MV-4-11 (cell line): ENCODE data around the gene RBMS1.

Experiments
- DNase-seq: peaks from one replicate; lab custom pipeline; 2025; lab: John Stamatoyannopoulos, UW

Gene RBMS1

GRCh38 chr2:160360089-160360757, 133.4 kb downstream of the RBMS1 start:
- no peak for DNase-seq

GRCh38 chr2:160358046-160358445, 135.6 kb downstream of the RBMS1 start:
- DNase-seq = peak; percentile 59

GRCh38 chr2:160356485-160356884, 137.1 kb downstream of the RBMS1 start:
- DNase-seq = no peak

GRCh38 chr2:160355080-160355479, 138.5 kb downstream of the RBMS1 start:
- DNase-seq = no peak

- no peak for DNase-seq
Observed at GRCh38 chr2:160354677-160355076, 138.9 kb downstream of the RBMS1 start.

GRCh38 chr2:160353813-160354212, 139.8 kb downstream of the RBMS1 start:
- DNase-seq = no peak

- peak; percentile 3 for DNase-seq
Observed at GRCh38 chr2:160353166-160353565, 140.4 kb downstream of the RBMS1 start.

- DNase-seq = peak; percentile 2
Observed at GRCh38 chr2:160352500-160352899, 141.1 kb downstream of the RBMS1 start.

GRCh38 chr2:160351956-160352355, 141.7 kb downstream of the RBMS1 start:
- peak; percentile 81 for DNase-seq

GRCh38 chr2:160349306-160349705, 144.3 kb downstream of the RBMS1 start:
- DNase-seq = no peak

- DNase-seq = no peak
Observed at GRCh38 chr2:160347269-160347863, 146.2 kb downstream of the RBMS1 start.

- peak; percentile 37 for DNase-seq
Observed at GRCh38 chr2:160345071-160345764, 148.4 kb downstream of the RBMS1 start.

- DNase-seq = no peak
Observed at GRCh38 chr2:160343404-160343803, 150.2 kb downstream of the RBMS1 start.

GRCh38 chr2:160339726-160340125, 153.9 kb downstream of the RBMS1 start:
- DNase-seq = no peak

GRCh38 chr2:160338901-160339685, 154.5 kb downstream of the RBMS1 start:
- DNase-seq = no peak

GRCh38 chr2:160337728-160338127, 155.9 kb downstream of the RBMS1 start:
- no peak for DNase-seq

GRCh38 chr2:160336635-160337034, 157.0 kb downstream of the RBMS1 start:
- no peak for DNase-seq

- DNase-seq = no peak
Observed at GRCh38 chr2:160336105-160336504, 157.5 kb downstream of the RBMS1 start.

GRCh38 chr2:160335441-160335840, 158.2 kb downstream of the RBMS1 start:
- no peak for DNase-seq

- DNase-seq = no peak
Observed at GRCh38 chr2:160334028-160334741, 159.4 kb downstream of the RBMS1 start.

GRCh38 chr2:160333324-160334027, 160.1 kb downstream of the RBMS1 start:
- DNase-seq = no peak
